ENCODE measurements around the gene CREBBP.

CREBBP gene

DNA sequence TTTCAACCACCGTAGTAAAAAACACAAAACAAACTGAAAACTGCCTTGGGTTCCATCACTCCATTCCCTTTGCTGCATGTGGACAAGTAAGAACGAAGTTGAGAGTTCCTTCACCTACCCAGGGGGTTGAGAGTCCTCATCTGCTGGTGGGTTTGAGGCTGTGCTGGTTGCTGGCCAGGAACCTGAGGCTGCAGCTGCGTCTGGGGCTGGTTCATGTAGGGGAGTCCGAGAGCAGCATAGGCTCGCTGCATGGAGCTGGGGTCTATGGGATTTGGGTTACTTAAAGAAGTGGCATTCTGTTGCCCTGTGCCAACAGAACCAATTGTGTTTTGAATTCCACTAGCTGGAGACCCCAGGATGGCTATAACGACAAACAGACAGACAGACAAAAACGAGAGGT is 97.9 kb downstream of the CREBBP start:
- no peak for TF ChIP-seq CTCF (conservative IDR thresholded peaks at IDR 0.05; ENCODE audit: control insufficient read depth, insufficient read depth, low read depth, low read length)
- H3K4me3 ChIP-seq (ENCODE audit: control insufficient read depth, low read depth, low read length) = no peak overlapping the region
- DNase-seq (ENCODE audit: low read depth) = no peak

GRCh38 chr16:3781421-3781820 is 99.1 kb downstream of the CREBBP start:
- no peak overlapping the region for H3K4me3 ChIP-seq (ENCODE audit: control insufficient read depth, low read depth, low read length)
- DNase-seq (ENCODE audit: low read depth) = no peak
- TF ChIP-seq CTCF (conservative IDR thresholded peaks at IDR 0.05; ENCODE audit: control insufficient read depth, insufficient read depth, low read depth, low read length) = no peak

- H3K4me3 ChIP-seq (ENCODE audit: control insufficient read depth, low read depth, low read length) = no peak overlapping the region
- peak; percentile 31 for DNase-seq (ENCODE audit: low read depth)
- TF ChIP-seq CTCF (conservative IDR thresholded peaks at IDR 0.05; ENCODE audit: control insufficient read depth, insufficient read depth, low read depth, low read length) = no peak
Measured at GRCh38 chr16:3780570-3780969, 99.9 kb downstream of the CREBBP start.

DNA sequence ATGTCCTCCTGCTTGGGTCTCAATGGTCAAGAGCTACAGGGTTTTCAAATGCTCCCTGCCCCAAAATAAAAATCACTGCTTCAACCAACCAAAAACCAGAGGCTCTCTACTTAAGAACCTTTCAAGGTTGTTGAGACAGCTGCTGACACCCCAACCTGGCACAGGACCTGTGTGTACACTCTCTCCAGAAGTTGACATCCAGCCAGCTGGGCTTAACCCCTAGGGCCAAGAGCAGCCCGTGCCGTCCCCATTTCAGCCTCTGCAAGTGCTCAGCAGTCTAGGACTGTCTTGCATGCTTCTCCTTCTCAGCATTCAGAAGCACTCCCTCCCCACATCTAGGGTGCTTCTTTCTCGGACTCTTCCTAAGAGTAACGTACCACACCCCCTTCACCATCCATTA is 104.2 kb downstream of the CREBBP start:
- no peak overlapping the region for H3K4me3 ChIP-seq (ENCODE audit: control insufficient read depth, low read depth, low read length)
- no peak for TF ChIP-seq CTCF (conservative IDR thresholded peaks at IDR 0.05; ENCODE audit: control insufficient read depth, insufficient read depth, low read depth, low read length)
- DNase-seq (ENCODE audit: low read depth) = no peak

- no peak for TF ChIP-seq CTCF (conservative IDR thresholded peaks at IDR 0.05; ENCODE audit: control insufficient read depth, insufficient read depth, low read depth, low read length)
- no peak for DNase-seq (ENCODE audit: low read depth)
- no peak overlapping the region for H3K4me3 ChIP-seq (ENCODE audit: control insufficient read depth, low read depth, low read length)
Measured at GRCh38 chr16:3774819-3775218, 105.7 kb downstream of the CREBBP start.

DNA sequence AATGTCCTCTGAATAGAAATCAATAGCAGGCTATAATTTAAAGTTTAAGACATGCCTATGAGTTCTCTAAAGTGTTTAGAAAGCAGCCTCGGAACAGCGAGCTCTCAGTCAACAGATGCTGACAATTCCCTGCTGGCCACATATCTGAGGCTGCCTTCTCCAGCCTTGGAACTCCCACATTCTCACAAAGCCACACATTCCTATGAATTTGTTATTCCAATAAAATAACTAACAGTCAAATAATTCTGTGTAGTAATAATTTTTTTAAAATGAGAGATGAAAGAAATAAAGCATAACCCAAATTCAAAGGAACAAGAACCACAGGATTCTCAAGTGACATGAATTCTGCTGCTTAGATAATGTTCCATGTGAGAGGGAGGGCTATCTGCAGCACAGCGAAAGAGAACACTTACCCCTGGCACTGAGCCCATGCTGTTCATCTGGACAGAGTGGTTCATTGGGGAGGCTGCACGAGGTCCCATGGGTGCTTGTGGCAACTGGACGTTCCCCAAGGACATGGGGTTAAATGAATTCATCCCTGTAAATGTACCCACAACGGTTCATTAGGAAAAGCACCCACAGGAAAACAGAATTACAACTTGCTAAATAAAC is 106.3 kb downstream of the CREBBP start:
- TF ChIP-seq CTCF (conservative IDR thresholded peaks at IDR 0.05; ENCODE audit: control insufficient read depth, insufficient read depth, low read depth, low read length) = no peak
- peak; percentile 69 for DNase-seq (ENCODE audit: low read depth)
- no peak overlapping the region for H3K4me3 ChIP-seq (ENCODE audit: control insufficient read depth, low read depth, low read length)

DNA sequence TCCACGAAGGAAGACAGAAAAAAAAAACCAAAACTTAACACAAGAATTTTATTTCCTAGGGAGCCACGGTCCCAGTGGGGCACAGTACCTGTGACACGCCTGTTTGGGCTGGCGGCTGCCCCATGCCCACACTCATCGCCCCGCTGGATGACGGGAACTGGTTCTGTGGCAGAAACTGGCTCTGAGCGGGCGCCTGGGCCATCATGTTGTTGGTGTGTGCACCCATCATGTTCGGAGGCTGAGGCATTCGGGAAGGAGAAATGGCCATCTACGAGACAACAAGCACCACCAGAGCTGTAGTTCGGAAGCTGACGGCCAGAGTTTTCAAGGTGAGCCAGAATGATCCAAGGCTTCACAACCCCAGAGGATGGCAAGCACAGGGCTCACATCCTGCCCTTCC is 106.8 kb downstream of the CREBBP start:
- no peak for DNase-seq (ENCODE audit: low read depth)
- H3K4me3 ChIP-seq (ENCODE audit: control insufficient read depth, low read depth, low read length) = no peak overlapping the region
- no peak for TF ChIP-seq CTCF (conservative IDR thresholded peaks at IDR 0.05; ENCODE audit: control insufficient read depth, insufficient read depth, low read depth, low read length)
